H1 (cell line): ENCODE measurements around the gene ATXN1L. TPM values are rescaled to one million over a fixed set of nuclear protein-coding genes. Genes with fewer than 3 reads are reported as not detected.

Source experiments
- CTCF ChIA-PET: fragments of 300-600 bp; sonication (Branson Sonifier 250); formaldehyde crosslinking; loops from one replicate; lab custom pipeline; 2021; ENCODE audit not compliant: partially characterized antibody; lab: Charles Lee
- POLR2A ChIA-PET: fragments of 300-600 bp; sonication (Branson Sonifier 250); formaldehyde crosslinking; loops from one replicate; lab custom pipeline; 2021; ENCODE audit warnings: inconsistent platforms; ENCODE audit not compliant: partially characterized antibody; lab: Charles Lee
- DNase-seq, 2 experiments: peaks; one replicate each; pipeline versions ENCODE4 v3.0.0 to v3.0.0-alpha.2; 2010 to 2022; ENCODE audit warnings: low spot score in 2 of 2, low read depth in 1 of 2, mixed read lengths in 1 of 2
- FAIRE-seq: peaks from 2 replicates; lab custom pipeline; 2011; peaks lifted over from hg19 to GRCh38; lab: Jason Lieb, UNC
- H2AFZ ChIP-seq: 2 replicates; pipeline ENCODE4 v1.8.1; 2012; ENCODE audit warnings: low read length, inconsistent platforms
- H2AK5ac ChIP-seq: 2 replicates; pipeline ENCODE4 v1.6.1; 2013; ENCODE audit warnings: low read depth, low read length
- H2BK120ac ChIP-seq: replicated peaks from 2 replicates; pipeline ENCODE3; 2013; ENCODE audit warnings: low read depth, low read length, inconsistent platforms
- H2BK12ac ChIP-seq: 2 replicates; pipeline ENCODE4 v1.6.1; 2013; ENCODE audit warnings: low read depth, low read length
- H2BK15ac ChIP-seq: 2 replicates; pipeline ENCODE4 v1.6.1; 2013; ENCODE audit warnings: low read length
- H2BK20ac ChIP-seq: 2 replicates; pipeline ENCODE4 v1.6.1; 2013; ENCODE audit warnings: low read length
- H2BK5ac ChIP-seq: 2 replicates; pipeline ENCODE4 v1.6.1; 2013; ENCODE audit warnings: low read depth, low read length
- H3K14ac ChIP-seq: 2 replicates; pipeline ENCODE4 v1.6.1; 2013; ENCODE audit warnings: inconsistent platforms; ENCODE audit not compliant: insufficient read length
- H3K18ac ChIP-seq: 2 replicates; pipeline ENCODE4 v1.6.1; 2013; ENCODE audit warnings: low read length; ENCODE audit errors: extremely low read depth
- H3K23ac ChIP-seq: 2 replicates; pipeline ENCODE4 v1.6.1; 2013; ENCODE audit warnings: inconsistent platforms; ENCODE audit not compliant: insufficient read length
- H3K23me2 ChIP-seq: 2 replicates; pipeline ENCODE4 v1.6.1; 2013; ENCODE audit warnings: low read depth, low read length
- H3K27ac ChIP-seq: 2 replicates; pipeline ENCODE4 v1.6.1; 2011; ENCODE audit warnings: low read depth, low read length, inconsistent platforms
- H3K27me3 ChIP-seq, 4 experiments: replicated peaks in 1 of 4; 1 replicate in 1 of 4; 2 replicates in 3 of 4; pipeline versions ENCODE4 v1.6.1 to v1.8.1; 2011 to 2013; ENCODE audit warnings: low read length in 3 of 4, mild to moderate bottlenecking in 3 of 4, inconsistent platforms in 2 of 4, mixed read lengths in 2 of 4, moderate library complexity in 1 of 4; ENCODE audit not compliant: control insufficient read depth in 3 of 4, insufficient read depth in 3 of 4; ENCODE audit errors: extremely low read depth in 1 of 4
- H3K36me3 ChIP-seq, 4 experiments: 2 replicates each; pipeline versions ENCODE4 v1.6.1 to v1.8.1; 2011 to 2013; ENCODE audit warnings: mild to moderate bottlenecking in 4 of 4, low read length in 3 of 4, moderate library complexity in 2 of 4, control low read depth in 1 of 4, inconsistent platforms in 1 of 4; ENCODE audit not compliant: insufficient read depth in 4 of 4, control insufficient read depth in 2 of 4
- H3K4ac ChIP-seq: replicated peaks from 2 replicates; pipeline ENCODE3; 2013; ENCODE audit warnings: low read length, low read depth, mixed read lengths, inconsistent platforms; ENCODE audit not compliant: insufficient read length
- H3K4me1 ChIP-seq, 4 experiments: replicated peaks in 1 of 4; 1 replicate in 1 of 4; 2 replicates in 3 of 4; pipeline versions ENCODE4 v1.6.1 to v1.8.1; 2011 to 2013; ENCODE audit warnings: low read length in 3 of 4, inconsistent platforms in 2 of 4, mixed read lengths in 1 of 4; ENCODE audit not compliant: insufficient read depth in 4 of 4, control insufficient read depth in 3 of 4
- H3K4me2 ChIP-seq, 2 experiments: 2 replicates each; pipeline versions ENCODE4 v1.6.1 to v1.8.1; 2011 to 2013; ENCODE audit warnings: low read depth in 2 of 2, low read length in 2 of 2, control low read depth in 1 of 2, inconsistent platforms in 1 of 2, mild to moderate bottlenecking in 1 of 2; ENCODE audit not compliant: insufficient read depth in 1 of 2
- H3K4me3 ChIP-seq, 4 experiments: fragments of 200-600, 300-600 bp in 1 of 4; sonication (generic), shearing (Covaris generic), sonication (Bioruptor Twin) in 1 of 4; 2 replicates each; pipeline versions ENCODE4 v1.5.1 to v1.8.1; 2011 to 2016; ENCODE audit warnings: low read length in 4 of 4, low read depth in 3 of 4, control low read depth in 2 of 4, inconsistent platforms in 2 of 4, mild to moderate bottlenecking in 2 of 4, mixed read lengths in 1 of 4, moderate library complexity in 1 of 4; ENCODE audit not compliant: insufficient read depth in 2 of 4; ENCODE audit errors: extremely low read depth in 1 of 4
- H3K56ac ChIP-seq: replicated peaks from 2 replicates; pipeline ENCODE3; 2013; ENCODE audit warnings: low read depth, mild to moderate bottlenecking, mixed read lengths, low read length, inconsistent platforms; ENCODE audit not compliant: insufficient read length
- H3K79me1 ChIP-seq: 2 replicates; pipeline ENCODE4 v1.6.1; 2013; ENCODE audit warnings: low read depth, low read length, control low read depth
- H3K79me2 ChIP-seq, 2 experiments: 2 replicates each; pipeline versions ENCODE4 v1.6.1 to v1.8.1; 2012 to 2013; ENCODE audit warnings: low read length in 2 of 2, mild to moderate bottlenecking in 2 of 2, inconsistent platforms in 1 of 2; ENCODE audit not compliant: insufficient read depth in 2 of 2, control insufficient read depth in 1 of 2
- H3K9ac ChIP-seq, 4 experiments: replicated peaks in 1 of 4; 1 replicate in 1 of 4; 2 replicates in 3 of 4; pipeline versions ENCODE4 v1.6.1 to v1.8.1; 2011 to 2013; ENCODE audit warnings: low read depth in 3 of 4, low read length in 3 of 4, control low read depth in 2 of 4, mild to moderate bottlenecking in 2 of 4, moderate library complexity in 2 of 4, inconsistent platforms in 1 of 4; ENCODE audit errors: extremely low read depth in 1 of 4
- H3K9me3 ChIP-seq, 2 experiments: 2 replicates each; pipeline versions ENCODE4 v1.6.1 to v1.8.1; 2012 to 2013; ENCODE audit warnings: mild to moderate bottlenecking in 2 of 2, moderate library complexity in 2 of 2, control low read depth in 1 of 2, inconsistent platforms in 1 of 2, low read depth in 1 of 2, low read length in 1 of 2, mixed read lengths in 1 of 2; ENCODE audit not compliant: insufficient read depth in 2 of 2
- H4K20me1 ChIP-seq, 2 experiments: replicated peaks in 1 of 2; 2 replicates each; pipeline versions ENCODE3 to v1.8.1; 2011 to 2013; ENCODE audit warnings: inconsistent platforms in 2 of 2, low read length in 2 of 2, mild to moderate bottlenecking in 1 of 2; ENCODE audit not compliant: insufficient read depth in 2 of 2, control insufficient read depth in 1 of 2
- H4K5ac ChIP-seq: 2 replicates; pipeline ENCODE4 v1.6.1; 2013; ENCODE audit warnings: low read length, low read depth, mixed read lengths, inconsistent platforms; ENCODE audit not compliant: insufficient read length
- H4K8ac ChIP-seq: 2 replicates; pipeline ENCODE4 v1.8.0; 2013; ENCODE audit warnings: mild to moderate bottlenecking, moderate library complexity, low read length, inconsistent platforms; ENCODE audit not compliant: insufficient read depth; ENCODE audit errors: extremely low read depth
- H4K91ac ChIP-seq: replicated peaks from 2 replicates; pipeline ENCODE3; 2013; ENCODE audit warnings: low read length, mixed read lengths, inconsistent platforms; ENCODE audit not compliant: insufficient read length
- ATF2 ChIP-seq: IDR thresholded peaks from 2 replicates; pipeline ENCODE4 v1.6.1; 2012; ENCODE audit warnings: low read length, inconsistent platforms
- CEBPB ChIP-seq: IDR thresholded peaks from 2 replicates; pipeline ENCODE4 v1.6.1; 2012; ENCODE audit warnings: low read depth, low read length
- CHD2 ChIP-seq: IDR thresholded peaks from 2 replicates; pipeline ENCODE4 v1.6.1; 2012; ENCODE audit warnings: low read length, improper control_type of control experiment
- CREB1 ChIP-seq: IDR thresholded peaks from 2 replicates; pipeline ENCODE4 v1.6.1; 2012; ENCODE audit warnings: inconsistent platforms
- CTCF ChIP-seq, 3 experiments: IDR thresholded peaks; 1 replicate in 2 of 3; 2 replicates in 1 of 3; pipeline versions ENCODE4 v1.5.1 to v1.6.1; 2011; ENCODE audit warnings: low read length in 3 of 3, mild to moderate bottlenecking in 3 of 3, inconsistent platforms in 2 of 3, low read depth in 1 of 3, moderate library complexity in 1 of 3; ENCODE audit not compliant: insufficient read depth in 1 of 3; ENCODE audit errors: control extremely low read depth in 1 of 3
- EP300 ChIP-seq, 2 experiments: IDR thresholded peaks; 1 replicate in 1 of 2; 2 replicates in 1 of 2; pipeline ENCODE4 v1.6.1; 2011 to 2012; ENCODE audit warnings: low read depth in 2 of 2, low read length in 2 of 2, mild to moderate bottlenecking in 2 of 2, borderline replicate concordance in 1 of 2, inconsistent platforms in 1 of 2, moderate library complexity in 1 of 2
- SAP30 ChIP-seq: fragments of 300-600 bp; sonication (generic); IDR thresholded peaks from 2 replicates; pipeline ENCODE4 v1.7.1; 2012; ENCODE audit warnings: low read length, moderate library complexity, mild to moderate bottlenecking, inconsistent platforms; ENCODE audit not compliant: insufficient read depth, insufficient replicate concordance
- SP2 ChIP-seq: IDR thresholded peaks from 2 replicates; pipeline ENCODE4 v1.6.1; 2012; ENCODE audit warnings: mild to moderate bottlenecking, low read length, inconsistent platforms
- TEAD4 ChIP-seq: IDR thresholded peaks from 2 replicates; pipeline ENCODE4 v1.6.1; 2012; ENCODE audit warnings: low read depth, low read length, inconsistent platforms, mixed read lengths
- WGBS, 2 experiments: shearing (Covaris generic) in 1 of 2; methylation state at CpG; one replicate each; pipeline versions ENCODE4 v1.1.6 to v1.1.7; 2013 to 2015; ENCODE audit warnings: low lambda C conversion rate in 2 of 2, mixed read lengths in 2 of 2, inconsistent platforms in 1 of 2, low coverage in 1 of 2, missing lambda C conversion rate in 1 of 2; ENCODE audit not compliant: insufficient replicate concordance in 2 of 2, insufficient coverage in 1 of 2, insufficient read length in 1 of 2; ENCODE audit errors: extremely low coverage in 1 of 2, missing lambda C conversion rate in 1 of 2; 5-methylcytosine and 5-hydroxymethylcytosine counted together
- polyA plus RNA-seq, 7 experiments: library from polyadenylated mRNA; depleted of rRNA in 3 of 7; stranded (reverse) in 5 of 7; unstranded in 2 of 7; fragments of >200 nt in 5 of 7; fragments of 200-250 nt in 2 of 7; gene quantifications; 1 replicate in 5 of 7; 2 replicates in 1 of 7; 4 replicates in 1 of 7; pipeline versions ENCODE4 v1.2.1 to v1.2.3, GENCODE V29; 2011 to 2013; ENCODE audit warnings: missing spikeins in 2 of 7, mixed read lengths in 2 of 7
- total RNA-seq: library from RNA; stranded (reverse); fragmentation: NEBNext Ultra II Directional; extraction: Animal tissue kit (Norgen Biotek cat#: 25700); gene quantifications from 2 replicates; pipeline ENCODE4 v1.2.1, GENCODE V29; 2021

ATXN1L gene
- total and polyA plus RNA-seq, 2 of the 8 experiments (the other 6 are each of a cell fraction or from before 2014, with no cell fraction given): 12.1 to 23.8 TPM

- Histone ChIP-seq H3K27ac (no peak overlapping the region), H3K4me1 (no peaks in the 10 kb centered on the region), H3K23me2 (no peaks in the 10 kb centered on the region), H4K20me1 (peaks cover 0 to 3% of the 10 kb centered on the region in 2 experiments), H3K36me3 (peaks cover 2 to 6% (median 2%) of the 10 kb centered on the region in 4 experiments; a peak in 4 of 8 replicates), H3K9ac (no peak overlapping the region), H2AK5ac (no peak overlapping the region), H3K27me3 (no peaks in the 10 kb centered on the region), H3K4ac (no peak overlapping the region), H3K56ac (no peak overlapping the region), H3K4me2 (no peak overlapping the region), H3K79me2 (no peaks in the 10 kb centered on the region), H2BK12ac (no peak overlapping the region), H2BK5ac (no peak overlapping the region), H2AFZ (no peak overlapping the region), H2BK15ac (no peak overlapping the region), H4K91ac (no peak overlapping the region), H3K14ac (no peak overlapping the region), H2BK20ac (no peak overlapping the region), H2BK120ac (no peak overlapping the region), H3K79me1 (no peaks in the 10 kb centered on the region), H3K23ac (no peak overlapping the region), H3K9me3 (no peaks in the 10 kb centered on the region), H4K8ac (no peak overlapping the region), H4K5ac (no peak overlapping the region), H3K18ac (no peak overlapping the region), H3K4me3 (no peak overlapping the region)
- WGBS, 2 experiments: 96% methylated on average over 2 of the region's 2 CpGs; no CpG with 5 or more reads in 1 of the 2 experiments
- FAIRE-seq: no peak
- no peak for DNase-seq
- POLR2A ChIA-PET: interaction anchor here (1.0 to 2.2 kb wide), 4 partner anchors 9 to 13 kb away, joined by 3 to 5 read pairs (median 4); partner anchors contain the start of gene ZNF821
- CTCF ChIA-PET: interaction anchor here (1.6 to 6.1 kb wide), 2 partner anchors 12 to 15 kb away, joined by 4 to 57 read pairs; partner anchors contain the start of gene ZNF821
- TF ChIP-seq EP300 (IDR thresholded peaks at IDR 0.05; ENCODE audit: borderline replicate concordance in 1 of 2, low read depth in 2 of 2, low read length in 2 of 2) (no peak), CHD2 (no peak), CREB1 (no peak), TEAD4 (no peak), SP2 (no peak), SAP30 (no peak), ATF2 (no peak), CTCF (IDR thresholded peaks at IDR 0.05; ENCODE audit: control extremely low read depth in 1 of 3, insufficient read depth in 1 of 3, low read depth in 1 of 3, low read length in 3 of 3) (no peak), CEBPB (no peak)
Observed at GRCh38 chr16:71870818-71871217, 25.0 kb downstream of the ATXN1L start.
